ENCODE measurements around the gene CXCL14.

CXCL14 gene

DNA sequence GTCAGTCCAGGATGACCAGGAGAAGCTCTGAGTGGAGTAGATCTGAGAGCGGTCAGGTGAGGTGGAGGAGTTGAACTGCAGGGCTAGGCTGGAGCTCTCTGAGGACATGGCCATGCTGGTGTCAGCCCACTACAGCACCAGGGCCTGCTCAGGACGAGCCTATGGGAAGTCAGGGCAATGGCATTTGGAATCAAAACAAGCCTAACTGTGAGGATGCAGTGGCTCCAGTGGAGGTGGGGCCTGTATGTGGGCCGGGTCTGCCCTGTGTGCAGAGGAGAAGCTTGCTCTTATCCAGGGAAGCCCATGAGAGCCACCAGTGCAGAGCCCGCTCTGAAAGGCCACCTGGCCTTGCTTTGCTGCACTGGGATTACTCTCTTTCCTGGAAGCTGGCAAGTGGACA, 11.1 kb downstream of the CXCL14 start:
- no peak for DNase-seq (ENCODE audit: low spot score)

DNA sequence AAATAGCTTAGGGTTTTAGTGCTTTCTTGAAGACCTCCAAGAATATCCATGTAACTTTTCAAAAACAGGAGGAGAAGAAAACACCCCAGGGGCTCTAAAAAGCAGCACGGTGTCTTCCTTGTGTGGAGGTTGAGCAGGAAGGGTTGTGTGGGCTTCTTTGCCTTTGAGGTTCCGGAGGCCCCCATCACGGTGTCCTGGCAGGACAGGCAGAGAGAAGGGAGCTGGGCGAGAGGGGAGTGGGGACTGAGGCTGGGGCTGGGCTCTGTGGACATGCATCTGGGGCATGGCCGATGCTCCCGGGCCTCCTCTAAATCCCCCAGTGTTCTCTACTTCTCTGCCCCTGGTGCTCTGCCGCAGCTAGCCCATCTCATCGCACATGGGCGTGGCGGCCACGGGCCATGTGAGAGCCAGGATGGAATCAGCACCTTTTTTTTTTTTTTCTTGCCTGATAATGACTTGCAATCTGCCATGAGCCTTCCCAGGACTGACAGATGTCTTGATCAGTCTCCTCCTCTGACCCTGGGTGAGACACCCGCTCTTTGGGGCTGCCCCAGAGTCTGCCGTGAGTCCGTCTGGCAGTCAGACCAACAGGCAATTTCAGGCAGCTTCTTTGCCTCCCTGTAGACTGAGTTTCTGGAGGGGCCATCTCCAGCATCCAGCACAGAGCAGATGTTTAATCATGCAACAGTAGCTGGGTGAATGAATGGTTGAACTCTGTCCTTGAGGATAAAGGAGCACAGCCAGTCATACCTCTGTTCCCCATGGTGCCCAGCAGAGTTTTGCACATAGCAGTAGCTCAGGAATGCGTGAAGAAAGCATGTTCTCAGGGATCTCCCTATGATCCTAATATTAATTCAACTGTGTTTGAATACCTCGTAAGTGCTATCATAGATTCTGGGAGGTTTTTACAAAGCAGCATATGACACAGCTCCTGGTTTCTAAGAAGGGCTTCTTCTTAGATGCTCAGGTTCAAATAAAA, 12.1 kb downstream of the CXCL14 start:
- no peak for DNase-seq (ENCODE audit: low spot score)

DNA sequence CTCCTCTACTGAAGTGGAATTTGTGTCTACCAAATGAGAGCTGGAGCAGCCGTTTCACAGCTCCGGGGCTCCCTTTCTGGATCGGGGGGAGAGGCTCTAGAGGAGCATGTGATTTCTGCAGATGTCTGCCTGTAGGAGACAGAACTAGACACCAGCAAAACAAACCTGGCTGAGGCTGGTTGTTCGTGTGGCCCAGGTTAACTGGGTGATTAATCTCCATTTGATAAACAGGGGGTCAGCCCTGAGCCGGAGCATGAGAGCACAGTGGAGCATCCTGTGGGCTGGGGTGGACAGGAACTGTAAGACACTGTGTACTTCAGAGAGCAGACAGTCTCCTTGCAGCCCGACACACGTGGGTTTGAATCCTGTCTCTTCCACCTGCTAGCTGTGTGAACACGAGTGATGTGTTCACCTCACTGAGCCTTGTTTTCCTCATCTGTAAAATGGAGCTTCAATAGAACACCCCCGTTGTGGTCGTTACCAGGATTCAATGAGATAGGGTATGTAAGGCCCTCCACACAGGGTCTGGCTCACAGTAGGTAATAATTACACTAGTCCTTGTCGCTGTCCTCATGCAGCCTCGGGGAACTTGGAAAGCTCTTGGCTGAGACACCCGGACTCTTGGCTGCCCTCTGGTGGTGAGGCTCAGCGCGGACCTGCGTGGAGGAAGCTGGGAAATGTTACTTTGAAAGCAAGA, 12.9 kb downstream of the CXCL14 start:
- peak; percentile 49 for DNase-seq (ENCODE audit: low spot score)

DNA sequence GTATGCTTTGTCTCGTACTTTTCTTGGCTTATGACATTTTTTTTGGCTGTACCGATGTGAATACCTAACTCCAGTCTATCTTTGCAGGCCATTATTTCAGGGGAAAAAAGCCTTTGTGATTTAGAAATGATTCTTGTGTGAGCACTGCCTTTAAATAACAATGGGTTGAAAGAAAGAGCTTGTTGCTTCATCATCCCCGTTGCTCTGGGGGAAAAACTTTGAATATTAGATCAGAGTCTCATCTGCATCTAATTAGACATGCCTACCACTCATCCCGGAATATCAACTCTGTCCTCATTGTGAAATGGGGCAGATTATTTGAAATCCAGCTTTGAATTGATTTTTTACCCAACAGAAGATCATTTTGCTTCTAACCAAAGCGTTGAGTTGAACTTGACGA, 13.5 kb downstream of the CXCL14 start:
- DNase-seq (ENCODE audit: low spot score): no peak

DNA sequence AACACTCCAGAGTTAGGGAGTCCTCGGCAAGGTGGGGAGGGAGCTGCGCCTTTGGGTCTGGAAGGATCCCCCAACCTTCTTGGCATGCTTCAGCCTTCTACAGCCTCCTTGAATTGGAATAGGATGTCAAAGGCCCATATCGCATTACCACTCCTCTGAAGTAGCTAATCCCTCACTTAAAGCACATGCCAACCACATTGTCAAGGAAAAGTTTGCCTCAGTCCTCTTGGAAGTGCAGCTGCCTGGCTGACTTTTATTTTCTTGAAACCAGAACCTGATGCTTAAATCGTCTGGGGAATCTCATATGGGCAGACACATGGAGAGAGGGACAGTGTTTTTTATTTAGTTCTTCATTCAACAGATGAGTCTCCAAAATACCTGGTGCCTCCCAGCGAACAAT, 14.5 kb downstream of the CXCL14 start:
- no peak for DNase-seq (ENCODE audit: low spot score)

DNA sequence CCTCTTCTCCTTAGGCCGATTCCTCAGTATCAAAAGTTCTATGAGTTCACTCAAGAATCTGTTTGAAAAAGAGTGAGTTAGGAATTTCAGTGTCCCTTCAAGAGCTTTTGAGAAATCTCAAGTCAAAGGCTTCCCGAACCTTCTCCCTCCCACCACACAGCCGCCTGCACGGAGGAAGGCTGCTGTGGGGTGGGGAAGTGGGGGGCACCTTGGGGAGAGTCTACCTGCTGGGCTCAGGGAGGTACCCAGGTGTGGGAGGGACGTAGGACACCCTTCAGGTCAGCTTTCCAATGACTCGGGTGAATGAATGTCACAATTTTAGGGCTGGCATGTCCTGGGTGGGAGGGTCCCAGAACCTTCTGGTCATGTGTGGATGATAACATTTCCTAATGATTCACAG, 17.5 kb downstream of the CXCL14 start:
- no peak for DNase-seq (ENCODE audit: low spot score)

DNA sequence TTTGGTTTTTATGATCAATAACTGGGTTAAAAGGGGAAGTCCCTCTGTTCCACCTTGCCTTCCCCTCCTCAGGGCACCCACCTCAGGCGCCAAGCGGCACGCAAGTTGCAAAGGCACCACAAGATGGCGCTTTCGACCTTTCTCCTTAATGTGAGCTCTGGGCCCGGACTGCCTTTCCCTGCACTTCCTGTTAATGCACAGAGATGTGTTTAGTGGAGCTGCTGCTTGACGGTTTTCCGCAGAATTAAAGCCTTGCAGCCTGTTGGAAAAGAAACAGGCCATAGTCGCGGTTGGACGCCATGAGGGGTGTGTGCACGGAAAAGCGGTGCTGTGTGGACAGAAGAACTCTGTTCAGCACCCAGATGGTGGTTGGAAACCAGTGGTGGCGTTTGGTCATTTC, 17.9 kb downstream of the CXCL14 start:
- peak; percentile 69 for DNase-seq (ENCODE audit: low spot score)

DNA sequence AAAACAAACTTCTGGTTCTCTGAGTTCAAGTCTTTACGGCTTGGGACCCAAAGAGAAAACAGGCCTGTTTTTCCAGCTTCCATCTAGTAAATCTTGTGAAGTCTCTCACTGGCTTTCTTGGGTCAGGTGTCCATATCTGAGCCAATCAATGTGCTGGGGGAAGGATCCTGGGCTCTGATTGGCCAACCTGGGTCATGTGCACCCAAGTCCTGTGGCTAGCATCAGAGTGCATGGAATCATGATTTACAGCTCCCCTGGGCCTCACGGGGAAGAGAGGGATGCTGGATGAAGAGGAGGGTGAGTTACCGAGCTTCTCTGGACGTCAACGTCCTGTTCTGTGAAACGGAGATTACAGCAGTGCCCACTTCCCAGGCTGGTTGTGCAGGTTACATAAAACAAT, 19.4 kb downstream of the CXCL14 start:
- DNase-seq (ENCODE audit: low spot score): no peak

DNA sequence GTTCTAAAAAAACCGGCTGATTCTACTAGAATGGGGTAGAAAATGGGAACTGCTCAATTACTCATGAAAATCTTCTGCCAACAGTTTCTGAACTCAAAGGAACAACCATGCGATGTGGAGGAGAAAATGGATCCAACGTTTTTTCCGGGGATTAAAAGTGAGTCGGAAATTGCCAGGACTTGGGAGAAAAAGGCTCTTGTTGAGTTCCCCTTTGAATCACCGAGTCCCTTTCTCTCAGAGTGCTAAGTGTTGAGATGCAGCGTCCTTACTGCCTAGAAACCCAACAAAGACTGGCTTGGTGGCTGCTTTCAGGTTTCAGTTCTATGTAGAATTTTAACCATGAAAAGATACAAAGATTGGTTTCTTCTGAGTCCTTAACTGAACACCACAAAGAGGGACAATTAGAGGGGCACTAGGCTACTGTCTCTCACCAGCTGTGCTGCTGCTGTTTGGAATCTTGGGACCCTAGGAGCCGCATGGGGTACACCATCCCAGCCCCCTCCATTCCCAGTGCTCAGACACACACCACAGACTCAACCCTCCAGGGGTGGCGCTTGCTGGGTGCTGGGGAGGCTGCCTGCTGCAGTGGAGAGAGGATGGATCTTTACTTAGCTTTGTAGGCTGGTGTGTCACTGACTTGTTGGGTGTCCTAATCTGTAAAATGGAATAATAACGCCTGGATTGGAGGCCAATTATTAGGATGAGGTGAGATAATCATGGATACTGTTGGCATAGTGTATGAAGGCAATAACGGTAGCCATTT, 21.5 kb downstream of the CXCL14 start:
- DNase-seq (ENCODE audit: low spot score): peak; percentile 66

DNA sequence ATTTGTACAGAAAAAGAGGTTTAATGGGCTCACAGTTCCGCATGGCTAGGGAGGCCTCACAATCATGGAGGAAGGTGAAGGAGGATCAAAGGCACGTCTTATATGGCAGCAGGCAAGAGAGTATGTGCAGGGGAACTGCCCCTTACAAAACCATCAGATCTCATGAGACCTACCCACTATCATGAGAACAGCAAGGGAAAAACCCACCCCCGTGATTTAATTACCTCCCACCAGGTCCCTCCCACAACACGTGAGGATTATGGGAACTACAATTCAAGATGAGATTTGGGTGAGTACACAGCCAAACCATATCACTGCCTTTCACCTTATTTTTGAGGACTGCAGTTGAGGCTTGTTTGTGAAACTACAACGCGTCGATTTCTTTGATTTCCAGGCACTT, 22.2 kb downstream of the CXCL14 start:
- no peak for DNase-seq (ENCODE audit: low spot score)

DNA sequence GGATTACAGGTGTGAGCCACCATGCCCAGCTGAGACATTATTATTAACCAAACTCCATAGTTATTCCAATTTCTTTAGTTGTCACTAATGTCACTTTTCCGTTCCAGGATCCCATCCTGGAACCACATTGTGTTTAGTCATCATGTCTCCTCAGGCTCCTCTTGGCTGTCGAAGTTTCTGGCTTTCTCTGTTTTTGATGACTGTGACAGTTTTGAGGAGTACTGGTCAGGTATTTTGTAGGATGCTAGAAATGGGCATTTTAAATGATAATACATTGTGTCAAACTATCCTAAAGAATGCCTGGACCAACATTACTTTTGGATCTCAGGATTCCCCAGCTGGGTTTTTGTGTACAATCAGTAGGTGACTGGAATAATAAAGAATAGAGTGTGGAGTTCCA, 23.3 kb downstream of the CXCL14 start:
- DNase-seq (ENCODE audit: low spot score): no peak

DNA sequence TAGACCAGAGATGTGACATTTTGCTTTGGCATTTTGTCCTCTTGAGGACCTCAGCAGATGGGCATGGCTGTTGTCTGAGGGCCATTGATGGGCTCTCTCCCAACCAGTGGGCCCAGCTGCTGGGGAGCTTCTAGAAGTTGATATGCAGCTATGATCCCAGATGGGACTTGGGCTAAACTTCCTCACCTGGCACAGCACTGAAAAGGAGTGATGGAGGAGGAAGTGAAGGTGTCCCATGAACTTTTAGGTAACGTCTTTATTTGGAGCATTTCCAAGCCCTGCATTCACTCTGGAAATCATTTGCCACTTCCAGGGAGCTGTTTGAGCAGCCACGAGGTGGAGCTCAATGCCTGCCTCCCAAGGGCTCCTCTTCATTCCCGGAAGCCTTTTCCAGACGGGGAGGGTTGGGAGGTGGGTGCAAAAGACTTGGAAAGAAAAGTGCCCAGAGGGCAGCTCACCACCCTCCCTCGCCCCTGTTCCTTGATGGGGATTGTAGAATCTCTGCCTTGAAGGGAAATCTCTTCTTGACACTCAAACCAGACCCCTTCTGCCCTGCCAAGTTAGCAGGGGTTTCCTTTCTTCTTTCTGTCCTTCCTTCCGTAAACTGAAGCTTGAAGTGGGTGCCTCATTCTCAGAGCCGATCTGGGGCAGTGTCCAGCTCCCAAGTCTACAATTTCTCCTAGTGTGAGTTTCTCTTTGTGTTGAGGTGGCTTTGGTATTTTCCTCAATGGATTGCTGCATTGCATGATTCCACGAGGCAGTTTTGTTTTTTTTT, 24.9 kb downstream of the CXCL14 start:
- no peak for DNase-seq (ENCODE audit: low spot score)

DNA sequence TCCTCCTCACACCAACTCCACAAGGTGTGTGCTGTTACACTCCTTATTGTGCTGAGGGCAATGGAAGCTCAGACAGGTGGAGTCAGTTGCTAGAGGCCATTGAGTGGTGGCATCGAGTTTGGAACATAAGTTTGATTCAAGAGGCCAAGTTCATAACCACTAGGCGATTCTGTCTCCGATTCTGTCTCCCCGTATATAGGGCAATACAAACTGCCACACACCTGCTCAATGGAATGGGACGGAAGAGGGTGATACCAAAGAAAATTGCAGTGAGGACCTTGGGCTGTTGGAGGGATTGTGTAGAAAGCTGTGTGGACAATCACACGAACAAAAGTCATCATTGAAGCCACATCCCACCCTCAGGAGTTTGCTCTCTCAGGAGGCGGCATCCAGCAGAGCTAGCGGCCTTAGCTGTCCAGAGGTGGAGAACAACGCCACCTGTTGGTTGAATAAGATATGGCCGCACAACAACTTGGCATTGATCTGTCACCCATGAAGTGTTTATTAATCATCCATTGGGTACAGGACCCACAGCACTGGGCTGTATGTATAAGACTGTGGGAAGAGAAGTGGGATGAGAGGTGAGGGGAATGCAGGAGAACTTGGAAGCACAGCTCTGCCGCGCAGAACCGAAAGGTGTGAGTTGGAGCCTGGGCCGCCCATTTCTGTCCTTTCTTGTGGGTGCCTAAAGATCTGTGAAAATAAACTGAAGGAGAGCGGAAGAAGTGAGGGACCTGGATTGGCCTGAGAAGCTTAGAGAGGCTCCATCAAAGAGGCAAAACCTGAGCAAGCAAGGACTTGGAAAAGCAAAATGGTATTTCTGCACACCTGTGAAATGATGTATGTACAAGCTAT, 27.0 kb downstream of the CXCL14 start:
- DNase-seq (ENCODE audit: low spot score): peak; percentile 57

DNA sequence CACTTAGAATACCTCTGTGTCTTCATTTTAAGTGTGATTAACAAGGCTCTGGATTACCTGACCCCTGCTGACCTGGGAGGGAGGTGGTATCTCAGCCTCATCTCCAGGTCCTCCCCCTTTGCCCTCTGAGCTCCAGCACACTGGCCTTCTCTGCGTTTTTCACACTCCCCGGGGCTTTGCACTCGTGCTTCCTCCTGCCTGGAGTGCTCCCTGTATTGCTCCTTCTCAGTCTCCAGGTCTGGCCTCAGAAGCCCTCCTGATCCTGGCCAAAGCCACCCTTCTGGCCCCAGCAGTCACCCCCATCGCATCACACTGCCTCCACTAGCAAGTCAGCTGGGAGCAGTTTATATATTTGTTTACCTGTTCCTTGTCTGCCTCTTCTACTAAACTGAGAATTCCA, 29.4 kb downstream of the CXCL14 start:
- no peak for DNase-seq (ENCODE audit: low spot score)

DNA sequence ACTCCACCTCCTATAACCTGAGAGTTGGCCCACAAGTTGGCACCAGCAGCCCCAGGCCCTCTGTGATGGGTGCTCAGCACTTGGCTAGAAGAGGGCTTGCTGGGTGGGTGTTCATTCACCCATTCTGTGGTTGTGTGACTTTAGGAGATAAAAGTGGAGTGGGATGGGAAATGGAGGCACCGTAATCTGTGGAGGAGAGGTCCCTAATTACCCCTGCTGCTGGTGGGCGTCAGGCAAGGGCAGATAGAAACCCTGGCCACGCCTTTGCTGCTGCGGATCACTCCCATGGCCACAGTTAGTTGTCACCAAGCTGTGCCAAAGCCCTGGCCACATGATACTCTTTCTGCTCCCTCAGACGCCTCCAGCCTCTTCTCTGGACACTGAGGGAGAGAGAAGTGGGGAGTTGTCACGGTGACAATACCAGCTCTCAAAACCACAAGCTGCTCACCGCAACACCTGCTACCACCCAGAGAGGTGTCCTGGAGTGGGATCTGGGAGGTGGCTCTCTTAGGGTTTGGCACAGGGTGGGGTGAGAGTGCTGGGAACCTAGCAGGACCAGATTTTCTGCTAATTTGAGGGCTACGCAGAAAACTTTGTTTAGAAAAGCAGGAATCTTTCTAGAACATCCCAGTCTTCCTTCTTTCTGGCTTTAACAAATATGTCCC, 31.1 kb downstream of the CXCL14 start:
- DNase-seq (ENCODE audit: low spot score): no peak

DNA sequence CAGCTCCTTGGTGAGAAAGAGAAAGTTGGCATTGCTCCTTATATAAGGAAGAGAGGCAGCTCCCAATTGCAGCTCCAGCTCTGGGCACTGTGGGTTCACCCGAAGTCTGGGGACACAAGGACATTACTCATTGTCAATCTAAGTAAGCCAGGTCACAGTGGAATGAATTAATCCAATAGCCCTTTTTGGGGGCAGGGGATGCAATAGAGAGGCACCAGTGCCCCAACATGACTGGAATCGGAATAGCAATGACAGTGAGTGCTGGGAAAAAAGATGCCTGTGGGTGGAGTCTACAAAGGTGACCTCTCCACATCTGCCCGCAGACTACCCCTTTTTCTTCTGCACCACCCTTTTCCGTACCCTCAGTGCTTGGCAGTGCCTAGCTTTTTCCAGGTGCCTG, 31.9 kb downstream of the CXCL14 start:
- no peak for DNase-seq (ENCODE audit: low spot score)

DNA sequence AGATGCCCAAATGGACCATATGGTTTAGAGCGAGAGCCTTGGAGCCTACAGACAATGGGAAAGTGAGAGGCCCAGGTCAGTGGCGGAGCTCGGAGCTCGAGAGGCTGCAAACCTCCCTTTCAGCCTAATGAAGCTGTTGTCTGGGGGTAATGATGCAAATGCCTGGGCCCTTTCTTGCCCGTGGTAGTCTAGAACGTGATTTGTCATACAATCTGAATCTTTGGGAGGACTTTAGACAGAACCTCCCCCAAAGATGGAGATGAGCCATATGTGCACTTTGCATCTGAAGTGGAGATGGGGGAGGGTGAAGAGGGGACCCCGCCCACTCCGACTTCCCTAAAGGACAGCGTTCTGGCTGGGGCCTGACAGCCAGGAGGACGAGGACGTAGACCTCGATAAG, 32.7 kb downstream of the CXCL14 start:
- DNase-seq (ENCODE audit: low spot score): no peak

DNA sequence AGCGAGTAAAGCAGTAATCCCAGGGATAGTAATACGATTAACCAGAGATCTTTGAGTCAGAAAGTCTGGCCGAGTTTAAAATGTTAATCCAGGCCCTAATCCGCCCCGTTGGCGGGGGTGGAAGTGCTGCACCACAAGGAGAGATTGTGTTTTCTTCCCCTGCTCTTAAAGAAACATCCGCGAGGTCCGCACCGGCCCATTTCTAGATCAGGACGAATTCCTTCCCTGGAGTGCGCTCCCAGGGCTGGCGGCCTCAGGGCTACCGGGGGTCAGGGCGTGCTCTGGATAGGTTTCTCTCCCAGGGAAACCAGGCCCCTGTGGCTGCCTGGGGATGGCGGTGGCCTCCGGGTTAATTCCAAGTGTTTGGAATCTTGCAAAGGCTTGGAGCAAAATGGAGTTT, 33.7 kb downstream of the CXCL14 start:
- no peak for DNase-seq (ENCODE audit: low spot score)

DNA sequence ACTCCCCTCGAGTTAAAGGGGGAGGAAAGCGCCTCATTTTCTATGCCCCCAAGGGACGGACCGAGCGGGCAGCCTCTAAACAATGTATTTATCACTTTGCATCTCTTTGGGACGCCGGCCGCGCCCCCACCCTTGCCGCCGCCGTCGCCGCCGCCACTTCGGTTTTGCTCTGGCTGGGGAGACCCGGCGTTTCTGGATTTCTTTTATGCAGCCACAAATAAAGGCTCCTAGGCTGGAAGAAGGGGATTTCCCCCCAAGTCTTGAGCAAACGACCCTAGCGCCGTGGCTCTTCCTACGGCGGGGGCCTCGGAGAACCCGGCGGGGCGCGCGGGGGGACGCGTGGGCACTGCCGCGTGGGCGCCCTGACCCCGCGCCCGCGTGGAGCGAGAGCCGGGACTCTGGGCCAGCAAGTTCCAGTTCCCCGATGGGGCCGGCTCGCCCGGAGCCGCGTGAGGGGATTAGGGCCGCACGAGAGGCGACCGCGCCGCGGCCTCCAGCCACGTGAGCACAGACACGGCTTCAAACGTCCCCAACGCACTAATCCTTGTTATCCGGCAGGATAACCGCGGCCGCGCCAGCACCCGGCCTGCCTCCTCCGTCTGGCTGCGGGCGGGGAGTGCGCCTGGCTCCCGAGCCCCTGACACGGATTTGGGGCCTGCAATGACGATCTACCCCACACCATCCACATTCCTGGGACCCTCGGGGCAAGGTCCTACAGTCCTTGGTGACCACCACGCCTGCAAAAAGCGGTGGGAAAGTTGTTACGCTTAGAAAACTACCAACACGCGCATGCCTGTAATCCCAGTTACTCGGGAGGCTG, 35.1 kb downstream of the CXCL14 start:
- no peak for DNase-seq (ENCODE audit: low spot score)

Measured in putamen (tissue), 1 donor.